BLaER1 treated with 17β-estradiol and CSF1 and Interleukin-3, amounts not matched to agents 10 nM and 100 nM (cell line): ENCODE data around the gene POLR2H.

Experiments
- H3K27ac ChIP-seq, 11 experiments: shearing (Covaris generic); formaldehyde crosslinking; 2 replicates each; pipeline ENCODE4 v1.8.1; 2022
- H3K27me3 ChIP-seq, 11 experiments: shearing (Covaris generic); formaldehyde crosslinking; 2 replicates each; pipeline ENCODE4 v1.8.1; 2022
- H3K36me3 ChIP-seq, 11 experiments: shearing (Covaris generic); formaldehyde crosslinking; 2 replicates each; pipeline ENCODE4 v1.8.1; 2022
- H3K4me1 ChIP-seq, 10 experiments: shearing (Covaris generic); formaldehyde crosslinking; 2 replicates each; pipeline ENCODE4 v1.8.1; 2022
- H3K4me2 ChIP-seq, 11 experiments: shearing (Covaris generic); formaldehyde crosslinking; 2 replicates each; pipeline ENCODE4 v1.8.1; 2022
- H3K4me3 ChIP-seq, 10 experiments: shearing (Covaris generic); formaldehyde crosslinking; 2 replicates each; pipeline ENCODE4 v1.8.1; 2022
- H3K9ac ChIP-seq, 11 experiments: shearing (Covaris generic); formaldehyde crosslinking; 2 replicates each; pipeline ENCODE4 v1.8.1; 2022
- H3K9me3 ChIP-seq, 11 experiments: shearing (Covaris generic); formaldehyde crosslinking; replicated peaks in 1 of 11; 2 replicates each; pipeline ENCODE4 v1.8.1; 2022
- H4K20me1 ChIP-seq, 11 experiments: shearing (Covaris generic); formaldehyde crosslinking; 2 replicates each; pipeline ENCODE4 v1.8.1; 2022
- Cebpa-rat ChIP-seq, 11 experiments: shearing (Covaris generic); IDR thresholded peaks; 2 replicates each; pipeline ENCODE4 v1.8.1; 2022

POLR2H gene

DNA sequence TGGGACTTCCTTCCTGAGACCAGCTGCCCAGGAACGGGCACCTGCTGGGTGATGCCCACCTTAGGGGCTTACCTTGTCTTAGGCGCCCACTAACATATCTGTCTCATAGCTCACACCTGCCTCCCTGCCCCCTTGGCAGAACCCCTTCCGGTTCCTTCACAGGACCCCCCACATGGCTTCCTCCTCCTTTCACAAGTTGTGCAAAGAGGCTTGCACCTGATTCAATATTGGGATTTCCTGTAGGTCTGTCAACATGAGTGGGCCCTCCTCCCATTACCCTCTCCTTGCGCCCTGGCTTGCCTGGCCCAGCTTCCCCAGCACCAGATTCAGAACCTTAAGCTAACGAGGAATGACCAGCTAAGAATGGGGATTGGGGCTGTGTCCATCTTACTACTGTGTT lies 15.9 kb downstream of the POLR2H start:
- TF ChIP-seq Cebpa-rat (IDR thresholded peaks at IDR 0.05) = no peak
- peaks cover 5 to 25% (median 19%) of the 10 kb centered on the region in 10 experiments; a peak in 16 of 20 replicates for H3K4me1 ChIP-seq
- H3K4me3 ChIP-seq = no peak overlapping the region
- no peak overlapping the region for H3K27ac ChIP-seq
- peaks cover 0 to 45% (median 17%) of the 10 kb centered on the region in 11 experiments; a peak in 14 of 22 replicates for H4K20me1 ChIP-seq
- peaks cover 48 to 66% (median 57%) of the 10 kb centered on the region in 11 experiments for H3K27me3 ChIP-seq
- no peaks in the 10 kb centered on the region for H3K9me3 ChIP-seq
- peak overlapping the region in 6 of 11 experiments; percentile 6 to 41 (median 16); a peak in 5 of 22 replicates for H3K4me2 ChIP-seq
- H3K9ac ChIP-seq = no peak overlapping the region
- H3K36me3 ChIP-seq = no peaks in the 10 kb centered on the region

DNA sequence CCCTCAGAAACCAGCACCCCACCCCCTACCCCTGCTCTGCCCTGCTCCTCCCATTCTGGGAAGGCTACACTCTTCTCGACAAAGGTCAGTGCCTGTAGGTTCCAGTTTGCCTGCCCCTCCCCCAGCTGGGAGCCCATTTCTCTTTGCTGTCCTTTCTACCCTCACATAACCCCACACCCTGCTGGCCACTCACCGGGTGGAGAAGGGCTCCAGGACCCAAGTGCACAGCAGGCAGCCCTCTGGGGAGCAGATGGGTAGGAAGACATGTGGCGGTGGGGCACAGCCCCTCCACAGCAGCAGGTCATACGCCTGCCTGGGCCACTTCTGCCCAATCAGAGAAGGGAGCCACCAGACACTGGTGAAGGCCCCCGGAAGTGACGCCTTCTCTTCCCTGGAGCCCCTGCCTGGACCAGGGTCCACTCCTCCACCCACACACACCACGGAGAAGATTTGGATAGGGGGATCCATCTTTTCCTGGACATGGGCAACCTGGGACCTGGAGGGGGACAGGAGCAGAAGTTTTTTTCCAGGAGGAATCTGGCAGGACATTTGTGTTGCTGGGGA lies 16.5 kb downstream of the POLR2H start, which contains the start of gene THPO:
THPO (minus strand) TSS at position 326 of the 564 bp plus-strand sequence. CDS start 1,948 bp downstream, outside the sequence.
- Histone ChIP-seq H3K9me3 (no peaks in the 10 kb centered on the region), H3K4me3 (no peak within 1 kb of the TSS), H4K20me1 (peaks cover 0 to 46% (median 22%) of the 10 kb centered on the region in 11 experiments; a peak in 14 of 22 replicates), H3K27ac (no peak within 1 kb of the TSS), H3K9ac (no peak within 1 kb of the TSS), H3K4me2 (peak within 1 kb of the TSS in 8 of 11 experiments; percentile 2 to 41 (median 14); a peak in 9 of 22 replicates), H3K36me3 (no peaks in the 10 kb centered on the region), H3K4me1 (peaks cover 5 to 25% (median 17%) of the 10 kb centered on the region in 10 experiments; a peak in 16 of 20 replicates), H3K27me3 (peaks cover 54 to 72% (median 63%) of the 10 kb centered on the region in 11 experiments)
- TF ChIP-seq Cebpa-rat (IDR thresholded peaks at IDR 0.05) = no peak

- no peaks in the 10 kb centered on the region for H3K36me3 ChIP-seq
- 0 out of 22 replicates have a peak overlapping the region, but pooled peaks of 1 of the 11 experiments have one; percentile 41 for H3K4me2 ChIP-seq
- no peaks in the 10 kb centered on the region for H3K9me3 ChIP-seq
- peaks cover 5 to 25% (median 17%) of the 10 kb centered on the region in 10 experiments; a peak in 16 of 20 replicates for H3K4me1 ChIP-seq
- H3K4me3 ChIP-seq = no peak overlapping the region
- H4K20me1 ChIP-seq = peaks cover 0 to 51% (median 17%) of the 10 kb centered on the region in 11 experiments; a peak in 14 of 22 replicates
- TF ChIP-seq Cebpa-rat (IDR thresholded peaks at IDR 0.05) = no peak
- H3K27me3 ChIP-seq = peaks cover 60 to 81% (median 71%) of the 10 kb centered on the region in 11 experiments
- no peak overlapping the region for H3K27ac ChIP-seq
- no peak overlapping the region for H3K9ac ChIP-seq
Observed at GRCh38 chr3:184378651-184379357, 17.3 kb downstream of the POLR2H start.

DNA sequence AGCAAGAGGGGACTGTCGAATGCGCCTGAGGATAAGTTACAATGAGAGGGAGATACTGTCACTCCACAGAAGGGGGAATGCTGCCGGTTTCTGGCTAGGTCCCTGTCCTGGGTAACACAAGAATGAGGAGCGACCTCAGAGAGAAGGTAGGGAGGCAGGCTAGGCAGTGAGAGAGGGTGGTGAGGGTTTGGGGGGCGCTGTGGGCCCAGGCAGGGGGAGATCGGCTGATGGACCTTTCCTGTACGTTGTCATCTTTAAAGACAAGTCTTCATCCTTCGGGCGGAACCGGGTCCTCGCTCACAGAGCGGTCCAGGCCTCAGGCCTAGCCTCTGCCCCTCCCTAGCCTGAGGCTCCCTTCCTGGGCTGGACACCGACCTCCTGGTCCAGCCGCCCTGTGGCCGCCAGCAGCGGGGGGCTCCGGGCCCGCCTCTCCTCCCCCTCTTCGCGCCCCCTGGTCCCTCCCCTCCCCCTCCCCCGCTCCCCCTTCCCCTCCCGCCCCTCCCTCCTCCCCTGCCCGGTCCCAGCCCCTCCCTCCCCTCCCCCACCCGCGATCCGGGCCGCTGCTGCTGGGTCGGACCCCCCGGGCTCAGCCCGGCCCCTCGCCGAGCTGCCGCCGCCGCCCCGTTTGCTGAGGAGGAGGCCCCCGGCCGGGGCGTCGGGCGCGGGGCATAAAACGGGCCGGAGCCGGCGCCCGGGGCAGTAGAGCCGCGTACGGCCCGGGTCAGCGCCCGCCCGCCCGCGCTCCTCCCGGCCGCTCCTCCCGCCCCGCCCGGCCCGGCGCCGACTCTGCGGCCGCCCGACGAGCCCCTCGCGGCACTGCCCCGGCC lies 18.1 kb downstream of the POLR2H start, which contains the start of gene CHRD:
CHRD (plus strand) TSS at position 697 of the 827 bp plus-strand sequence. CDS start 265 bp downstream, outside the sequence.
- TF ChIP-seq Cebpa-rat (IDR thresholded peaks at IDR 0.05) = no peak
- Histone ChIP-seq H3K9me3 (no peaks in the 10 kb centered on the region), H3K4me3 (peak within 1 kb of the TSS; percentile 44 to 68 (median 56)), H4K20me1 (peaks cover 0 to 51% (median 17%) of the 10 kb centered on the region in 11 experiments; a peak in 14 of 22 replicates), H3K36me3 (no peaks in the 10 kb centered on the region), H3K27ac (no peak within 1 kb of the TSS), H3K4me2 (peak within 1 kb of the TSS; percentile 75 to 89 (median 81)), H3K4me1 (peaks cover 5 to 25% (median 17%) of the 10 kb centered on the region in 10 experiments; a peak in 16 of 20 replicates), H3K27me3 (peaks cover 60 to 87% (median 77%) of the 10 kb centered on the region in 11 experiments), H3K9ac (peak within 1 kb of the TSS in 8 of 11 experiments; percentile 10 to 59 (median 40); a peak in 10 of 22 replicates)

GRCh38 chr3:184380185-184380626 lies 18.7 kb downstream of the POLR2H start:
- Histone ChIP-seq H3K27me3 (peaks cover 60 to 88% (median 79%) of the 10 kb centered on the region in 11 experiments), H3K4me3 (peak overlapping the region; percentile 44 to 68 (median 56)), H3K9me3 (no peaks in the 10 kb centered on the region), H4K20me1 (peaks cover 0 to 51% (median 17%) of the 10 kb centered on the region in 11 experiments; a peak in 14 of 22 replicates), H3K36me3 (no peaks in the 10 kb centered on the region), H3K27ac (no peak overlapping the region), H3K4me1 (peaks cover 5 to 25% (median 17%) of the 10 kb centered on the region in 10 experiments; a peak in 16 of 20 replicates), H3K4me2 (peak overlapping the region; percentile 75 to 89 (median 81)), H3K9ac (peak overlapping the region in 8 of 11 experiments; percentile 10 to 59 (median 40); a peak in 10 of 22 replicates)
- no peak for TF ChIP-seq Cebpa-rat (IDR thresholded peaks at IDR 0.05)

DNA sequence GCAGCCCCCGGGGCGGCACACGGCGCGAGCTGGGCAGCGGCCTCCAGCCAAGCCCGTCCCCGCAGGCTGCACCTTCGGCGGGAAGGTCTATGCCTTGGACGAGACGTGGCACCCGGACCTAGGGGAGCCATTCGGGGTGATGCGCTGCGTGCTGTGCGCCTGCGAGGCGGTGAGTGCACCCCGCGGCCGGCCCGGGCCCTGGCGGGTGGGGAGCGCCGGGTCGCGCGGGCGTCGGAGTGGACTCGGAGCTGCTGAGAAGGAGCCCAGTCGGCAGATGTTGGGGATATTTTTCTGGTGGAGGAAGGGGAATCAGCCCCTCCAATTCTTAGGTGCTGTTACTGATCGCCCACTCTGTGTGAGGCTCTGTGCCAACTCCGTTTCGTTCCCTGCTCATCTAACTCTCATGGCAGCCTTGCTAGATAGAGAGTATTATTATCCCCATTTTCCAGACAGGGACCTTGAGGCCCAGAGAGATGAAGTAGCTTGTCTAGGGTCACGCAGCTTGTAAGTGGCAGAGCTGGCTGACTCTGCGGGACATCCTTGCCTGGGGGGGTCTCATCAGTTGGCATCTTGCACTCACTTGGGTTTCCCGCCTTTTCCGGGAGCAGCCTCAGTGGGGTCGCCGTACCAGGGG lies 19.2 kb downstream of the POLR2H start:
- H3K9me3 ChIP-seq = no peaks in the 10 kb centered on the region
- peaks cover 60 to 87% (median 79%) of the 10 kb centered on the region in 11 experiments for H3K27me3 ChIP-seq
- no peak for TF ChIP-seq Cebpa-rat (IDR thresholded peaks at IDR 0.05)
- H3K27ac ChIP-seq = no peak overlapping the region
- peaks cover 5 to 25% (median 17%) of the 10 kb centered on the region in 10 experiments; a peak in 16 of 20 replicates for H3K4me1 ChIP-seq
- H3K36me3 ChIP-seq = no peaks in the 10 kb centered on the region
- H3K9ac ChIP-seq = peak overlapping the region in 8 of 11 experiments; percentile 10 to 59 (median 40); a peak in 8 of 22 replicates
- peak overlapping the region; percentile 44 to 68 (median 56) for H3K4me3 ChIP-seq
- peaks cover 0 to 51% (median 17%) of the 10 kb centered on the region in 11 experiments; a peak in 14 of 22 replicates for H4K20me1 ChIP-seq
- H3K4me2 ChIP-seq = peak overlapping the region; percentile 75 to 89 (median 81)

DNA sequence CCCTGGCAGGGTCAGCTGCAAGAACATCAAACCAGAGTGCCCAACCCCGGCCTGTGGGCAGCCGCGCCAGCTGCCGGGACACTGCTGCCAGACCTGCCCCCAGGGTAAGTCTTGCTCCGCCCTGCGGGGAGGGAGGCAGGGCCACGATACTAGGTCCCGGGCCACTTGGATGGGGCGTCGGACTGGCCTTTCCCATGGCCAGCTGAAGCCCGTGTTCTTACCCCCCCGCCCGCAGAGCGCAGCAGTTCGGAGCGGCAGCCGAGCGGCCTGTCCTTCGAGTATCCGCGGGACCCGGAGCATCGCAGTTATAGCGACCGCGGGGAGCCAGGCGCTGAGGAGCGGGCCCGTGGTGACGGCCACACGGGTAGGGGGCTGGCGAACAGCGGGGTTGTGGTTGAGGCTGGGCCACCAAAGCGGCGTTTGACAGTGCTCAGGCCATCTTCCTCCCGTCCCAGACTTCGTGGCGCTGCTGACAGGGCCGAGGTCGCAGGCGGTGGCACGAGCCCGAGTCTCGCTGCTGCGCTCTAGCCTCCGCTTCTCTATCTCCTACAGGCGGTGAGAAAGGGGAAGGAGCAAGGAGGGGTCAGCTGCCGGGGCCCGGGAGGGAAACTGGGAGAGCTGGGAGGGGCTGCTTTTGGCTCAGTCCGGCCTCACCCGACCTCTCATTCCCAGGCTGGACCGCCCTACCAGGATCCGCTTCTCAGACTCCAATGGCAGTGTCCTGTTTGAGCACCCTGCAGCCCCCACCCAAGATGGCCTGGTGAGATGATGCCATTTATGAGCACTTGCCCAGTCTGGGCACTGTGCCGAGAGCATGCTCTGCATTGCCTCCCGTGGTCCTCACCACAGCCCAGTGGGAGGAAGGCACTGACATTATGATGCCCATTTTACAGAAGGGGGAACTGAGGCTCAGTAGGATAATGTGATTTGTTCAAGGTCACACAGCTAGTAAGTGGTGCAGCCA lies 20.0 kb downstream of the POLR2H start:
- peaks cover 5 to 25% (median 17%) of the 10 kb centered on the region in 10 experiments; a peak in 16 of 20 replicates for H3K4me1 ChIP-seq
- H4K20me1 ChIP-seq = peaks cover 0 to 55% (median 17%) of the 10 kb centered on the region in 11 experiments; a peak in 14 of 22 replicates
- peaks cover 60 to 83% (median 76%) of the 10 kb centered on the region in 11 experiments for H3K27me3 ChIP-seq
- H3K36me3 ChIP-seq = no peaks in the 10 kb centered on the region
- peak overlapping the region; percentile 28 to 89 (median 80); a peak in 18 of 22 replicates for H3K4me2 ChIP-seq
- H3K27ac ChIP-seq = 0 out of 22 replicates have a peak overlapping the region, but pooled peaks of 1 of the 11 experiments have one; percentile 6
- peak overlapping the region in 8 of 10 experiments; percentile 0 to 68 (median 54); a peak in 10 of 20 replicates for H3K4me3 ChIP-seq
- peak overlapping the region in 1 of 11 experiments; percentile 11; a peak in 1 of 22 replicates for H3K9ac ChIP-seq
- TF ChIP-seq Cebpa-rat (IDR thresholded peaks at IDR 0.05) = no peak
- H3K9me3 ChIP-seq = no peaks in the 10 kb centered on the region
